Trophoblast cell (in vitro differentiated cells and primary cell): ENCODE data around the gene RPTOR.

ENCODE experiments used
- DNase-seq, 2 donors: peaks; one replicate each; pipeline ENCODE4 v3.0.0-alpha.2; 2016
- H2AFZ ChIP-seq: 2 replicates; pipeline ENCODE4 v1.6.1; 2013; ENCODE audit warnings: low read length, moderate library complexity, mild to moderate bottlenecking; ENCODE audit not compliant: insufficient read depth, poor library complexity
- H2AK5ac ChIP-seq: 2 replicates; pipeline ENCODE4 v1.6.1; 2013; ENCODE audit warnings: mild to moderate bottlenecking, low read length
- H2BK120ac ChIP-seq: 2 replicates; pipeline ENCODE4 v1.6.1; 2013; ENCODE audit warnings: low read length, mild to moderate bottlenecking, moderate library complexity; ENCODE audit not compliant: insufficient read depth, poor library complexity
- H2BK12ac ChIP-seq: 2 replicates; pipeline ENCODE4 v1.6.1; 2013; ENCODE audit warnings: mild to moderate bottlenecking, low read length, moderate library complexity
- H2BK5ac ChIP-seq: 2 replicates; pipeline ENCODE4 v1.6.1; 2013; ENCODE audit warnings: low read length, low read depth, moderate library complexity, mild to moderate bottlenecking; ENCODE audit not compliant: poor library complexity
- H3K14ac ChIP-seq: 2 replicates; pipeline ENCODE4 v1.6.1; 2013; ENCODE audit warnings: mild to moderate bottlenecking, low read length
- H3K18ac ChIP-seq: 2 replicates; pipeline ENCODE4 v1.6.1; 2013; ENCODE audit warnings: mild to moderate bottlenecking, low read length
- H3K23ac ChIP-seq: 2 replicates; pipeline ENCODE4 v1.6.1; 2013; ENCODE audit warnings: low read length
- H3K27ac ChIP-seq: 2 replicates; pipeline ENCODE4 v1.5.1; 2013; ENCODE audit warnings: low read depth, mild to moderate bottlenecking, inconsistent platforms, low read length, moderate library complexity
- H3K27me3 ChIP-seq: 2 replicates; pipeline ENCODE4 v1.6.1; 2013; ENCODE audit warnings: inconsistent platforms, mild to moderate bottlenecking, low read length, moderate library complexity; ENCODE audit not compliant: insufficient read depth
- H3K36me3 ChIP-seq, 2 experiments: 1 replicate in 1 of 2; 2 replicates in 1 of 2; pipeline ENCODE4 v1.6.1; 2013; ENCODE audit warnings: low read length in 2 of 2, mild to moderate bottlenecking in 2 of 2, moderate library complexity in 1 of 2; ENCODE audit not compliant: insufficient read depth in 2 of 2, control insufficient read depth in 1 of 2
- H3K4ac ChIP-seq: 2 replicates; pipeline ENCODE4 v1.6.1; 2013; ENCODE audit warnings: low read depth, mild to moderate bottlenecking, low read length, moderate library complexity
- H3K4me1 ChIP-seq, 2 experiments: 1 replicate in 1 of 2; 2 replicates in 1 of 2; pipeline ENCODE4 v1.6.1; 2013; ENCODE audit warnings: low read length in 2 of 2, mild to moderate bottlenecking in 2 of 2, moderate library complexity in 1 of 2; ENCODE audit not compliant: insufficient read depth in 2 of 2, control insufficient read depth in 1 of 2
- H3K4me2 ChIP-seq: 2 replicates; pipeline ENCODE4 v1.6.1; 2013; ENCODE audit warnings: inconsistent platforms, mild to moderate bottlenecking, low read length, moderate library complexity
- H3K4me3 ChIP-seq: 2 replicates; pipeline ENCODE4 v1.5.1; 2013; ENCODE audit warnings: mild to moderate bottlenecking, low read depth, low read length, inconsistent platforms
- H3K79me1 ChIP-seq: one replicate; pipeline ENCODE4 v1.6.1; 2013; ENCODE audit warnings: low read length
- H3K79me2 ChIP-seq: 2 replicates; pipeline ENCODE4 v1.6.1; 2013; ENCODE audit warnings: low read length, mild to moderate bottlenecking; ENCODE audit not compliant: control insufficient read depth, insufficient read depth, poor library complexity
- H3K9ac ChIP-seq: 2 replicates; pipeline ENCODE4 v1.6.1; 2013; ENCODE audit warnings: mild to moderate bottlenecking, low read length
- H3K9me3 ChIP-seq: 2 replicates; pipeline ENCODE4 v1.6.1; 2013; ENCODE audit warnings: low read depth, mild to moderate bottlenecking, control low read depth, inconsistent platforms, low read length; ENCODE audit not compliant: insufficient read depth
- H4K12ac ChIP-seq: 2 replicates; pipeline ENCODE4 v1.6.1; 2013; ENCODE audit warnings: low read depth, mild to moderate bottlenecking, low read length, moderate library complexity
- H4K8ac ChIP-seq: 2 replicates; pipeline ENCODE4 v1.6.1; 2013; ENCODE audit warnings: low read depth, mild to moderate bottlenecking, low read length, moderate library complexity
- H4K91ac ChIP-seq: one replicate; pipeline ENCODE4 v1.6.1; 2013; ENCODE audit warnings: low read depth, mild to moderate bottlenecking, low read length, moderate library complexity
- WGBS: extraction: QIAGEN DNeasy Blood & Tissue Kit; methylation state at CpG from one replicate; pipeline ENCODE4 v1.1.7; 2013; ENCODE audit warnings: missing lambda C conversion rate; ENCODE audit not compliant: insufficient read length, insufficient coverage; ENCODE audit errors: extremely low coverage; 5-methylcytosine and 5-hydroxymethylcytosine counted together

RPTOR gene

GRCh38 chr17:80520810-80521455 is 23.7 kb upstream of the RPTOR start:
- peaks cover 8% of the 10 kb centered on the region for H3K9me3 ChIP-seq
- H2BK120ac ChIP-seq, result no peak overlapping the region
- H4K91ac ChIP-seq, result no peak overlapping the region
- H4K8ac ChIP-seq, result no peak overlapping the region
- no peaks in the 10 kb centered on the region for H3K36me3 ChIP-seq
- no peak overlapping the region for H3K9ac ChIP-seq
- no peaks in the 10 kb centered on the region for H3K4me1 ChIP-seq
- no peak overlapping the region for H3K18ac ChIP-seq
- H3K23ac ChIP-seq, result no peak overlapping the region
- no peak for DNase-seq
- H4K12ac ChIP-seq, result no peak overlapping the region
- no peak overlapping the region for H3K4ac ChIP-seq
- no peak overlapping the region for H3K27ac ChIP-seq
- H3K79me2 ChIP-seq, result no peaks in the 10 kb centered on the region
- no peak overlapping the region for H2AFZ ChIP-seq
- H3K4me2 ChIP-seq, result no peak overlapping the region
- WGBS, result no CpG with 5 or more reads among the region's 10 CpGs
- no peak overlapping the region for H3K14ac ChIP-seq
- H3K4me3 ChIP-seq, result no peak overlapping the region
- H2AK5ac ChIP-seq, result no peak overlapping the region
- no peaks in the 10 kb centered on the region for H3K79me1 ChIP-seq
- no peak overlapping the region for H2BK5ac ChIP-seq
- H3K27me3 ChIP-seq, result no peaks in the 10 kb centered on the region
- H2BK12ac ChIP-seq, result no peak overlapping the region

DNA sequence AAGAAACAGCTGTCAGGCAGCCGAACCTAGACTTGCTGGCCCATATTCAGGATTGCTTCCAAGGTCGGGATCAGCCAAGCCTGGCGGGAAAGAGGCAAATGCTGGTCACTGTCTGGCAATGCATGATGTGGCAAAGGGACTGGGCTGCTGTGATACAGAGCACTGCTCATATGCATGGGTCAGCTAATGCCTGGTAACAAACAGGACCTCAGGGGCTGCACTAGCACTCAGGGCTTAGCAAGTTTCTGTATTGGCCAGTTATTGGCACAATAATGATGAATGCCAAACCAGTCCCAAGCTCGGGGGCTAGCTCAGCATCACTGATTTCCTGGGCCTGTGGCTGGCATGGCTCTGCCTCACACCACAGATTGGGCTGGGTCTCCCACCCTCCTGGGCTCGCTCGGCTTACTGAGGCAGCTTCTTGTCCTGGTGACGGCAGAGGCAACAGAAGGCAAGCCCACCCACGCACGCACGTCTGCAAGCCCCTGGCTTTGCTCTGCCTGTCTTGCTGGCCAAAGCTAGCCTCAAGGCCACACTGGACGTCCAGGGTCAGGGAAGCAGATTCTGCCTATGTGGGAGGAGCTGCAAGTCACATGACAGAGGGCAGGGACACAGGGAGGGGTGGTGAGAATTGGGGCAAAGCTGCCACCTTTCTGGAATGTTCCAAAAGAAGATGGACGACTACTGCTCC is 21.4 kb upstream of the RPTOR start:
- no peak for DNase-seq
- no CpG with 5 or more reads among the region's 12 CpGs for WGBS
- H3K9ac ChIP-seq, result no peak overlapping the region
- H3K4me1 ChIP-seq, result no peaks in the 10 kb centered on the region
- peaks cover 10% of the 10 kb centered on the region for H3K9me3 ChIP-seq
- no peaks in the 10 kb centered on the region for H3K36me3 ChIP-seq
- H3K27ac ChIP-seq, result no peak overlapping the region
- H3K4me2 ChIP-seq, result no peak overlapping the region
- H3K14ac ChIP-seq, result no peak overlapping the region
- no peak overlapping the region for H2AK5ac ChIP-seq
- H3K23ac ChIP-seq, result no peak overlapping the region
- no peak overlapping the region for H2BK5ac ChIP-seq
- H2AFZ ChIP-seq, result no peak overlapping the region
- H3K79me2 ChIP-seq, result no peaks in the 10 kb centered on the region
- H3K4me3 ChIP-seq, result no peak overlapping the region
- no peak overlapping the region for H3K4ac ChIP-seq
- no peaks in the 10 kb centered on the region for H3K79me1 ChIP-seq
- no peak overlapping the region for H2BK120ac ChIP-seq
- H4K8ac ChIP-seq, result no peak overlapping the region
- H3K18ac ChIP-seq, result no peak overlapping the region
- H4K91ac ChIP-seq, result no peak overlapping the region
- H2BK12ac ChIP-seq, result no peak overlapping the region
- H3K27me3 ChIP-seq, result no peaks in the 10 kb centered on the region
- no peak overlapping the region for H4K12ac ChIP-seq

DNA sequence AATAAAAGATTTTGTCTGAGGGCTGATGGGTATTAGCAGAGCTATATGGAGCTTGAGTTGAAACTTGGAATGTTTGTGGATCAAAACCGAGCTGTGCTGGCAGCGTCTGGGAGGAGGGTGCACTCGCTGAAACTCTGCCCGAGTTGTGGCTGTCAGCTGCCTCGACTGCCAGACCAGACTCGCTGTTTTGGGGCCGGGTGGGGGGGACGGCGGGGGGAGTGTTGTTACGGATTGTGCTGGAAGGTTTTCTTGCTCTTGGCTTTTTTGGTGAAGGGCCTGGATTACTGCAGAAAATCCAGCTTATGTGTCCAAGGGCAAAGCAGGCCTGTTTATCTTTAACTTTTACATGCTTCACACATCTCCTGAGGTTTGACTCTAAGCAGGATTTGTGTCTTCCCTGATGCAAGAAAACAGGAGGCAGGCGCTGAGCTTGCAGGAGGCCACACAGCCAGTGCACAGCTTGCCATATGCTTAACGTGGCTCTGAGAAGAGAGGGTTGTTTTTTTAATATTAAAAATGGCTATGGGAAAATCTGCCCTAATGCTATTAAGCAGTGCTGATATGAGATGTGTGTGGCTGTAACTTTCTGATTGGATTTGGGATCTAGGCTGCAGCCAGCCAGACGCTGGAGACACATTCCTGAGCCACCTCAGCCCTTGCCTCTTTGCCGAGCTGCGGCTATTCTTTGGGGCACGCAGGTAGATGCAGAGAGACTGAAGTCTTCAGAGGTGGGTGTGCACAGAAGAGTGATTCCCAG is 20.5 kb upstream of the RPTOR start:
- Histone ChIP-seq H3K9ac (no peak overlapping the region), H3K27me3 (no peaks in the 10 kb centered on the region), H4K8ac (no peak overlapping the region), H3K14ac (no peak overlapping the region), H3K4me1 (no peaks in the 10 kb centered on the region), H3K27ac (no peak overlapping the region), H4K91ac (no peak overlapping the region), H2AK5ac (no peak overlapping the region), H2BK5ac (no peak overlapping the region), H2AFZ (no peak overlapping the region), H3K36me3 (no peaks in the 10 kb centered on the region), H2BK120ac (no peak overlapping the region), H2BK12ac (no peak overlapping the region), H4K12ac (no peak overlapping the region), H3K4me3 (no peak overlapping the region), H3K9me3 (peaks cover 10% of the 10 kb centered on the region), H3K79me2 (no peaks in the 10 kb centered on the region), H3K4me2 (no peak overlapping the region), H3K79me1 (no peaks in the 10 kb centered on the region), H3K18ac (no peak overlapping the region), H3K23ac (no peak overlapping the region), H3K4ac (no peak overlapping the region)
- no CpG with 5 or more reads among the region's 16 CpGs for WGBS
- no peak for DNase-seq

DNA sequence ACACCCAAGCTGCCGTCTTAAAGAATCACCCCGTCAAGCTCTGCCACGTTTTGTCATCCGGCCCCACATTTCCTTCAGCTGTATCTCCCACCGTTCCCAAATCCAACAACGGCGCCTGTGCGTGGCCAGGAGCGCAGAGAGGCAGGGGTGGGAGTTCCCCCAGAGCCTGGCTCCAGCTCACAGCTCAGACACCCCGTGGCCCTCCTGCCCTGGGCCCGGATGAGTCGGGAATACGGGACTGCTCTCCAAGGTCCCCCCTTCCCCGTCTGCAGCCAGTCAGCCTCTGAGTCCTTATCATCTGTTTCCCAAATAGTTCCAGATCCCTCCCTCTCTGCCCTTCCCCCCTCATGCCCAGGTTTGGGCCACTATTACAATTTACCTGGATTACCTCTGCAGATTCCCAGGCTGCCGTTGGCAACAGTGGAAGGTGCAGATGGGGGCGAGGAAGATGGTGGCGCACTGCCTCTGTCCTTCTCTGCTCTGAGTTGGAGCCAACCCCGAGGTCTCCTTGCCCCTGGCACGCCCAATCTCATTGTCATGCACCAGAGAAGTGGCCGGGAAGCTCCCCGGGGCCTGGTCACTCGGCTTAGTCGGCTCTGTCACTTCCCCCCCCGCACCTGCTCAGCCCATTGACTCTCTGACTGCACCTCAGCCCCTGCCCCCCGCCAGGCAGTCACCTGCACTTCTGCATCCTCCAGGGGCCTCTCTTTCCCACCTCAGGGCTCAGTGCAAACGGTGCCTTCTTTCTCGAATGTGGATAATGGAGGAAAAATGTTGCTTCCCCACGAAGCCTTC is 18.3 kb upstream of the RPTOR start:
- no peak overlapping the region for H4K8ac ChIP-seq
- H3K79me1 ChIP-seq, result no peaks in the 10 kb centered on the region
- H2BK120ac ChIP-seq, result no peak overlapping the region
- H3K4me3 ChIP-seq, result no peak overlapping the region
- no peak overlapping the region for H3K4ac ChIP-seq
- H3K18ac ChIP-seq, result no peak overlapping the region
- no peaks in the 10 kb centered on the region for H3K27me3 ChIP-seq
- H3K79me2 ChIP-seq, result no peaks in the 10 kb centered on the region
- H3K9me3 ChIP-seq, result peaks cover 8% of the 10 kb centered on the region
- no peak overlapping the region for H2AFZ ChIP-seq
- WGBS, result no CpG with 5 or more reads among the region's 28 CpGs
- H2AK5ac ChIP-seq, result no peak overlapping the region
- no peaks in the 10 kb centered on the region for H3K36me3 ChIP-seq
- no peaks in the 10 kb centered on the region for H3K4me1 ChIP-seq
- H2BK12ac ChIP-seq, result no peak overlapping the region
- no peak overlapping the region for H2BK5ac ChIP-seq
- H3K9ac ChIP-seq, result no peak overlapping the region
- H3K14ac ChIP-seq, result no peak overlapping the region
- no peak overlapping the region for H3K27ac ChIP-seq
- no peak overlapping the region for H3K4me2 ChIP-seq
- H3K23ac ChIP-seq, result no peak overlapping the region
- no peak for DNase-seq
- H4K12ac ChIP-seq, result no peak overlapping the region
- H4K91ac ChIP-seq, result no peak overlapping the region
